ENCODE results near the gene C9orf50.
"Not testable (repeated sequence)": the region's sequence is repeated elsewhere in the genome, so short reads cannot be mapped to it uniquely, and the experiment has no call there.

C9orf50 gene, protein sequence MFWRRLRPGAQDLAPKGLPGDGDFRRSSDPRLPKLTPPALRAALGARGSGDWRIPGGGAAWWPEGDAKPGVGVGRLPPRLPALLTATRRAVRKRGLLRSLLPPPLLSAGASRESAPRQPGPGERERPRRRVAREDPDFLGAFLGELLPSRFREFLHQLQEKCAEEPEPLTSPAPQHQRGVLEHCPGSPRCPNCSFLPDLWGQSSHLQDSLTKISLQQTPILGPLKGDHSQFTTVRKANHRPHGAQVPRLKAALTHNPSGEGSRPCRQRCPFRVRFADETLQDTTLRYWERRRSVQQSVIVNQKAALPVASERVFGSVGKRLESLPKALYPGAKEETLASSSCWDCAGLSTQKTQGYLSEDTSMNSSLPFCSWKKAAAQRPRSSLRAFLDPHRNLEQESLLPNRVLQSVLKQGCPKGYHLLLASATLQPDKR

DNA sequence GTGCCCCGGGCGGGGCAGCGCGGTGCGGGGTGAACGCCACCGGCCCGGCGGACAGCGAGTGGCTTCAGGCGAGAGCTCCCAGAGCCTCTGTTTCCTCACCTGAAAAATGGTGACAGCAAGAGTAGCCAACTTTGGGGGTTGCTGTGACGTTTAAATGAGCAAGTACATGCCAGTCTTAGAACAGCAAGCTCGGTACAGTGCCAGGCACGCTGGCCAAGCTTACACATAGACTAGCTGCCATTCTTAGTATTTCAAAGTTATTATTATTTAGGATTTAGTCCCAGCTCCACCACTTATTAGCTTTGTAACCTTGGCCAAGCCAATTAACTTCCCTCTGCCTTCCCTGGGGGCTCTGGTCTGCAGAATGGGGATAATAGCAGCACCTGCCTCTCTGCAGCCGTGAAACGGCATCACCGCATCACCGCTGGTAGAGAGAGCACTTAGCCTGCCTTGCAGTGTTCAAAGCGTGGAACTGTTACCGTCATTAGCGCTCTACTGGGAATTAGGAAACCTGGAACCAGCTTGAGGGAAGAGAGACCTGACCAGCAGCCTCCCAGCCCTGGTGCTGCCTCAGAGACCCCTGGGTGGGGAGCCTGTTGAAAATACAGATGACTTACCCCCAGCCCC, at the start of gene C9orf50:
TSS of gene C9orf50 (minus strand) at position 433 of the 627 bp plus-strand sequence. CDS start 527 bp downstream, outside the sequence.
- in situ Hi-C loops (cut with MboI; ENCODE audit: low pct_unique_long_range_greater_than_20kb, low sequenced_read_pairs), result no loop called here
- DNase-seq, result no peak

DNA sequence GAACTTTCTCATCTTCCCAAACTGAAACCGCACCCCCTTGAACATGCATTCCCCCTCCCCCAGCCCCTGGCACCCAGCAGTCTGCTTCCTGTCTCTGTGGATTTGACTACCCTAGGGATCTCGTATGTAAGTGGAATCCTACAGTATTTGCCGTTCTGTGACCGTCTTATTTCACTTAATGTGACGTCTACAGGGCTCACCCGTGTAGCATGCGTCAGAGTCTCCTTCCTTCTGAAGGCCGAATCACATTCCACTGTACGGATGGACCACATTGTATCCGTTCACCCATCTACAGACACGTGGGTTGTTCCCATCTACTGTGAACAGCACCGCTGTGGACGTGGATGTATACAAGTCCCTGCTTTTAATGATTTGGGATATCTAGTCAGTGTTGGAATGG, 49.0 kb upstream of the C9orf50 start:
- in situ Hi-C loops (cut with MboI; ENCODE audit: low pct_unique_long_range_greater_than_20kb, low sequenced_read_pairs), result no loop called here
- DNase-seq, result no peak

DNA sequence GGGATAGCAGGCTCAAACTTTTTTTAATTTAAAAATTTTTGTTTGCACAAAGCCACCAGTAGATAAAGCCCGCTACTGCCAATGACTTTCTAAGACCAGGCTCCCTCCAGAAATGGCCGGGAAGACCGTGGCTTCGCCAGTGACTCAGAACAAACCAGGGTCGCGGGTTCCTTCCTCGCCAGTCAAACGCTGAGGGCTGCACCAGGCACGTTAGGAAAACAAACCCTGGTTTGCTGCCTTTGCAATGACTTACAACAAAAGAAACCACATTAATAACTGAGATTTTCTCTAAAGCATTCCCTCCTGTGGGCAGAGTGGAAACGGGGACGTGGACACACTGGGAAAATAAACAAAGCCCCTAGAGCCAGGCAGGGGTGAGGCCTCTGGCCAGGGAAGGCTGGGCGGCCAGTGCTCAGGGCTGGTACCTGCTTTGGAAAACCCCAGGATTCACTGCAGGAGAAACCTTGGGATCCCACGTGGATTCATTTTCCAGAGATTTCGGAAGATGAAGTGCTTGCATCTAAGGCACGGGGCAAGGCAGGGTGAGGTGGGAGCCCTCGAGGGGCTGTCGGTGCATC, 48.3 kb upstream of the C9orf50 start:
- in situ Hi-C loops (cut with MboI; ENCODE audit: low pct_unique_long_range_greater_than_20kb, low sequenced_read_pairs), result no loop called here
- DNase-seq, result no peak

DNA sequence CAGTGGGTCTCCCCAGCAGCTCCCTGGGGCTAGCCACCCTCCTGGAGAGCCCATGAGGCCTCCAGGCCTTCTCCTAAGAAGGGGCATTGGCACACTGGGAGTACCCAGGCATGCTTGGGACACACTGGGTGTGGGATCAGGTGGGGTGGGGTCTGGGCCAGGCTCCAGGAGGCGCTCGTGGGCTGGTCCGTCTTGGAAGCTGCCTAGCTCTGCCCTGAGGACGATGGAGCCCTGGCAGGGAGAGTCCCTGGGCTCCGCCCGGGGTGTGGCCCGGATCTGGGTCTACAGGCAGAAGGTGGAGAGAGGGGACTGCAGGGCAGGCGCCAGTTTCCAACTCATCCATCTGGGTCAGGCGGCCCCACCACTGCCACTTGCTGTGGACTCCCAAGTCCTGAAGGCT, 46.9 kb upstream of the C9orf50 start:
- in situ Hi-C loops (cut with MboI; ENCODE audit: low pct_unique_long_range_greater_than_20kb, low sequenced_read_pairs), result no loop called here
- no peak for DNase-seq

DNA sequence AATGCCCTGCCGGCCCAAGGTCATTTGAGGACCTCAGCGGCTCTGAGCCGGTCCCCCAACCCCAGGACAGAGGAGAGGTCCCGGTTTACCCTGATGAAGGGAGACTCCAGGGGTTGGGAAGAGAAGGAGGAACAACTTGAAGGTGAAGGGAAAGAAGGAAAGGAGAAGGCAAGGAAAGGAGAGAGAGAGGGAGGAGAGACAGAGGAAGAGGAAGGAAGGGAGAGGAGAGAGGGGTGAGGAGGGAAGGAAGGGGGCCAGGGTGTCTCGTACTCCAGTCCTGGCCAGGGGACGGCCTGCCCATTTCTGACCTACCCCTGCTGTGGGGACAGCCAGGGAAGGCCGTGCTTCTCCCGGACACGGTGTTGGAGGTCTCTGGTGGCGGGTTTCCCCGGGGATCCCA, 46.5 kb upstream of the C9orf50 start:
- in situ Hi-C loops (cut with MboI; ENCODE audit: low pct_unique_long_range_greater_than_20kb, low sequenced_read_pairs), result no loop called here
- DNase-seq, result no peak

DNA sequence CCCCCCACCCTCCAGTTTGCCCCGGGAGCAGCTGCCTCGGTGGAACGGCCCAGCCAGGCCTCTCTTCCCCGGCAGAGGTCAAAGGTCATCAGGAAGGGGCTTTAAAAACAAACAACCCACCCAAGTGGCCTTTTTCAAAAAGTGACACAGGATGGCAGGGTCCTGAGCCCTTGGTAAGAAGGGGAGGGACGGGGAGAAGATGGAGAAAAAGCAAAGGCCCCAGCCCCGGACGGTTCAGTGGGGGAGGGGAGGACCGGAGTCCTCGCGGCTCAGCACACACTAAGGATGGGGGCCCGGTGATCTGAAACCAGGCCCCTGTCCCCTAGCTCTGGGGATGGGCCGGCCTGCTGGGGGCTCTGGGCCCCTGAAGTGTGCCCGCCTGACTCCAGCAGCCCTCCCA, 45.7 kb upstream of the C9orf50 start:
- no peak for DNase-seq
- in situ Hi-C loops (cut with MboI; ENCODE audit: low pct_unique_long_range_greater_than_20kb, low sequenced_read_pairs), result no loop called here

DNA sequence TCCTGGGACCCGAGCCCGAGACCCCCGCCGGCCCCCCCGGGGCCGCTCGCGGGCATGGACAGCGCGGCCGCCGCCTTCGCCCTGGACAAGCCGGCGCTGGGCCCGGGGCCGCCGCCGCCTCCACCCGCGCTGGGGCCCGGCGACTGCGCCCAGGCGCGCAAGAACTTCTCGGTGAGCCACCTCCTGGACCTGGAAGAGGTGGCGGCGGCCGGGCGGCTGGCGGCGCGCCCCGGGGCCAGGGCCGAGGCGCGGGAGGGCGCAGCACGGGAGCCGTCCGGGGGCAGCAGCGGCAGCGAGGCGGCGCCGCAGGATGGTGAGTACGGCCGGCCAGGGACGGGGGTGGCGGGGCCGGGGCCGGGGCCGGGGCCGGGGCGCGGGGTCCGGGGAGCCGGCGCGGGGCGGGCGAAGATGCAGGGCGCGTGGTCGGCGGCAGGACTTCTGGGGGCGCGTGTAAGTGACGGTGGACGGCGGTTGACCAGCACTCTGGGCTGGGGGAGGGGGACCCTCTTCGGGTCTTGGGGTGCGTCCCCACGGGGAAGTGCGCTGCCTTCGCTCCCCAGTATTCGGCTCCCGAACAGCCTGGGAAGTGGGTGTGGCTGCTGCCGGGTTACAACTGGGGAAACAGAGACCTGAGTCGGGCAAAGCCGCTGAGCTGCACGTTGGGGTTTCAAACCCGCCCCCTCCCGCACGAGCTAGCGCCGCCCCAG, 45.1 kb upstream of the C9orf50 start:
- no peak for DNase-seq
- in situ Hi-C loops (cut with MboI; ENCODE audit: low pct_unique_long_range_greater_than_20kb, low sequenced_read_pairs), result no loop called here

DNA sequence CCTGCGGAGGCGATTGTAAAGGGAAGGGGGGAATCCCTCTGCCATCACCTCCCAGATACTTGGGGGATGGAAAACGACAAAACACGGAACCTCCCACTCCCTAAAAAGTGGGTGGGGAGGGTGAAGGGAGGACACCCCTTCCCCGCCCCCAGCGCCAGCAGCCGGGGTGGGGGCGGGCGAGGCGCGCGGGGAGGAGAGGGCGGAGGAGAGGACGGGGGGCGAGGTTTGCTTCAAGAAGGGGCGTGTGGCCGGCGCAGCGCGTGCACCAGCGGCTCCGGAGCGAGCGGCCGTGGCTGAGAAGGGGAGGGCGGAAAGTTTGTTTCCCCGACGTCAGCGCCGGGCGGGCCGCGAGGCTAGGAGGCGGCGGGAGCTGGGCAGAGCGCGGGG, 44.5 kb upstream of the C9orf50 start, which contains the start of gene PRRX2:
TSS of gene PRRX2 (plus strand) at position 259 of the 387 bp plus-strand sequence. CDS start 221 bp downstream, outside the sequence.
- in situ Hi-C loops (cut with MboI; ENCODE audit: low pct_unique_long_range_greater_than_20kb, low sequenced_read_pairs), result no loop called here

DNA sequence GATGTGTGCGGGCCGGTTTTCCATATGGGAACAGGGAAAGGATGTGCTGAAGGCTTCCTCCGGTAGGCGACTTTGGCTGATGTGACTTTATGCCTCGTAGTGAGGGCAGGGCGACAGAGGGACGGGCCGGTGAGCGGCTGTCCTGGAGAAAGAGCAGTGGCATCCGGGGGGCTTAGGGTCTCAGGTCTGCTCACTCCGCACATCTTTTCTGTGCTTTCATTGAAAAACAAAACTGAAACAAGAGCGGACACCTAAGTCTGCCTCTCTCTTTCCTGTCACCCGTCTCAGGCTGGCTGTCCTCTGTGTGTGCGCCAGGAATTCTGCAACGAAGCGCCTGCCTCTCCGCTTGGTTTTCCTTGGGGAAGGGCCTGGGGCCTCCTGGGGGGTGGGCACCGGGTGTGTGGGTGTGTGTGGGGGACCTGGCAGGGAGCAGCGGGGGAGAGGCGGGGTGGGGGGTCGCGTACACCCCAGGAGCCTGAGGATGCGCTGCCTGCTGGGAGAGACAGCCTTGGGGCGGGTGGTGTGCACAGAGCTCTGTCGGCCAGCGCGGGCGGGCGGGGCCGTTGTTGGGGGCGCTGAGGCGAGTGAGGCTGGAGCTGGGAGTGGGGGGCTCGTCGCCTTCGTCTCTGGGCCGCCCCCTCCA, 44.0 kb upstream of the C9orf50 start:
- in situ Hi-C loops (cut with MboI; ENCODE audit: low pct_unique_long_range_greater_than_20kb, low sequenced_read_pairs), result no loop called here

More for the DNA sequence above, 44.5 kb upstream of the C9orf50 start, which contains the start of gene PRRX2:
- no peak for DNase-seq

DNA sequence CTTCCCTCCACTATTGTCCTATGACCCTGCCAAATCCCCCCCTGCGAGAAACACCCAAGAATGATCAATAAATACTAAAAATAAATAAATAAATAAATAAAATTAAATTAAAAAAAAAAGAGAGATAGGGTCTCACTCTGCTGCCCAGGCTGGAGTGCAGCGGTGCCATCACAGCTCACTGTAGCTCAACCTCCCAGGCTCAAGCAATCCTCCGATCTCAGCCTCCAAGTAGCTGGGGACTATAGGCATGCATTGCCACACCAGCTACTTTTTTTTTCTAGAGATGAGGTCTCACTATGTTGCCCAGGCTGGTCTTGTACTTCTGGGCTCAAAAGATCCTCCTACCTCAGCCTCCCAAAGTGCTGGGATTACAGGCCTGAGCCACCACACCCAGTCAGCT, 41.3 kb upstream of the C9orf50 start:
- in situ Hi-C loops (cut with MboI; ENCODE audit: low pct_unique_long_range_greater_than_20kb, low sequenced_read_pairs); DNase-seq: not testable (repeated sequence)

More for the DNA sequence above, 44.0 kb upstream of the C9orf50 start:
- no peak for DNase-seq

DNA sequence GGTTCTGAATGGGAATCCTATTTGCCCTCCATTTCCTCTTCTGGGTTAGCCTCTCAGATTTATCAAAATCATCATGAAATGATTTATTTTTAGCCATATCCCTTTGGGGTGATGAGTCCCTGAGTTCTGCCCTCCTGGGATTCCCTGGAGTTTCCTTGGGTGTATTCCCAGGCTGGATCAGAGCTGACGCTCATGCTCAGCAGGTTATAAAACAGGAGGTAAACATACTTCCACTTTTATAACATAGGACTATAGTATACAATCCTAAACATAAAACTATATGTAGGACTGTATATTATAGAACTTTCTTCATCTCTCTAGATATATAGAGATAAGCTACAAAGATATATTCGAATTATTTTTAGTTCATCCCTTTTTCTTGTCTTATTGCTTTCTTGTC, 40.1 kb upstream of the C9orf50 start:
- DNase-seq, result no peak
- in situ Hi-C loops (cut with MboI; ENCODE audit: low pct_unique_long_range_greater_than_20kb, low sequenced_read_pairs), result no loop called here

DNA sequence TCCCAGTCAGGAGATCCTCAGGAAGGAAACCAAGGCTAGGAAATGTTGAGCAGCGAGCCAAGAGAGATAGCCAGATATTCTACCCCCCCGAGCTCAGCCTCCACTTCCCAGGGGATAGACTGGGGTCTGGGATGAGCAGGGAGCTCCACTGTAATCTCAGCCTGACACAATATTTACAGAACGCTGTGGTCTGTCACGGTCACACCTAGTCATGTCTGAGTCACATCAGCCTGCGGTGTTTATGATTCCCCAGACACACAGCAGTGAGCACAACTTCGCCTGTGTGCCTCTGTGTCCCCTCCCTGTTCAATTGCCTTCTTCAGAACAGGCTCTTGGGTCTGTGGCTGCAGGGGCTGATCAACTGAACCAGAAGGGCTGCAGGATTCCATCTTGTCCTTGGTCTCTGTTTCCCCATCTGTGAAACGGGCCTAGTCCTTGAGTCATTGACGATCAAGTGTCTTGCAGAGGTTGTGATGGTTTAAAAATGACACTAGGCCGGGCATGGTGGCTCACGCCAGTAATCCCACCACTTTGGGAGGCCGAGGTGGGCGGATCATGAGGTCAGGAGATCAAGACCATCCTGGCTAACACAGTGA, 36.0 kb upstream of the C9orf50 start:
- no peak for DNase-seq
- in situ Hi-C loops (cut with MboI; ENCODE audit: low pct_unique_long_range_greater_than_20kb, low sequenced_read_pairs), result no loop called here

DNA sequence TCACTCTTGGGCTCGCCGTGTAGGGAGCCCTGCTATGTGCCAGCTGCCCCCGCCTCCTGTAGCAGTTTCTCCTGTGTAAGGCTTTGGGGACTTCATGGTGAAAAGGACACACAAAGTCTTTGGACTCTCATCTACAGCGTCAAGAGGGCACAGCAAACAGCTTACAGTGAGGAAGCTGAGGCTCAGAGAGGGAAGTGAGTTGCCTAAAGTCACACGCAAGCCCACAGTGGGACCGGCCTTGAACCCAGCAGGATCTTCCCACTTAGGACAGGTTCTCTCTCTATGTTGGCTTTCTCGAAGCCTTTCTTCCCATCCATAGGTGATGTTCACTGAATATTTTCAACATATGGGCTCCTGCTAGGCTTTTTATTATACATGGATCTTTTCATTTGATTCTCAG, 34.8 kb upstream of the C9orf50 start:
- no peak for DNase-seq
- in situ Hi-C loops (cut with MboI; ENCODE audit: low pct_unique_long_range_greater_than_20kb, low sequenced_read_pairs), result no loop called here

DNA sequence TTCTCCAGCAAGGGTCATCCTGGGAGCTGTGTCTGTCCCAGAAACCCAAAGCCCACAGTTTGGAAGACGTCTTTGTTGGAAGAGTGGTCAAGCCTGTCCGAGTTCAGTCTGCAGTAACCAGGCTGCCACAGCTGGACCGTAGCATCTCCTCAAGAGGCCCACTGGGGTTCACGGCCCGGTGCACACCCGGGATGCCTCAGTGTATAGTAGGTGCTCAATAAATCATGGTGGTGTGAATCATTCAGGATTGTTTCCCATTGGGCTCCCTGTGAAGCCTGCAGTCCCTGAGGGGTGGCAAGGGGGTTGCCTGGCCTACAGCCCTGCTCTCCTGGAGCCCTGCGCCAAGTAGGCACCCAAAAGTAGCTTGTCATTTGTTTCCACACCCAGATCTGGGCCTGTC, 34.3 kb upstream of the C9orf50 start:
- no peak for DNase-seq
- in situ Hi-C loops (cut with MboI; ENCODE audit: low pct_unique_long_range_greater_than_20kb, low sequenced_read_pairs), result no loop called here

DNA sequence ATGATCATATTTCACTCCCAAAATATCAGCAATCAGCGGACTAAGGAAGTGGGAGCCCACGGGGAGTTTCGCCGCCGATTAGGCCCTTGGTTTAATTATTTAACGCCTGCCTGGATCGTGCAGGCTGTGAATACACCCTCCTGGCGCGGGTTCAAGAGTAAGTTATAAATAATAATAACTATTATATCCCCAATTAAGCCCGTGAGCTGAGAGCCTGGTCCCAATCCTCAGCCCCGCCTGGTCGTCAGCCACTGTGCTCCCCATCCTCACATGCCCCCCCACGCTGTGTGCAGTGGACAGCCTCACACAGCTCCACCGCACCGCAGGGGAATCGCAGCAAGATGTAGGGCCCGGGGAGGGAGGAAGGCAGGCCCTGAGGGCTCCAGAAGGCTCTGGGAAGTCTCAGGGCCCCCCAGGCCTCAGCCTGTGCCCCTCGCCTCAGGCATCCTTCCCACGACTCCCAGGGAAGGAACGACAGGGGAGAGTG, 33.7 kb upstream of the C9orf50 start:
- in situ Hi-C loops (cut with MboI; ENCODE audit: low pct_unique_long_range_greater_than_20kb, low sequenced_read_pairs), result no loop called here

DNA sequence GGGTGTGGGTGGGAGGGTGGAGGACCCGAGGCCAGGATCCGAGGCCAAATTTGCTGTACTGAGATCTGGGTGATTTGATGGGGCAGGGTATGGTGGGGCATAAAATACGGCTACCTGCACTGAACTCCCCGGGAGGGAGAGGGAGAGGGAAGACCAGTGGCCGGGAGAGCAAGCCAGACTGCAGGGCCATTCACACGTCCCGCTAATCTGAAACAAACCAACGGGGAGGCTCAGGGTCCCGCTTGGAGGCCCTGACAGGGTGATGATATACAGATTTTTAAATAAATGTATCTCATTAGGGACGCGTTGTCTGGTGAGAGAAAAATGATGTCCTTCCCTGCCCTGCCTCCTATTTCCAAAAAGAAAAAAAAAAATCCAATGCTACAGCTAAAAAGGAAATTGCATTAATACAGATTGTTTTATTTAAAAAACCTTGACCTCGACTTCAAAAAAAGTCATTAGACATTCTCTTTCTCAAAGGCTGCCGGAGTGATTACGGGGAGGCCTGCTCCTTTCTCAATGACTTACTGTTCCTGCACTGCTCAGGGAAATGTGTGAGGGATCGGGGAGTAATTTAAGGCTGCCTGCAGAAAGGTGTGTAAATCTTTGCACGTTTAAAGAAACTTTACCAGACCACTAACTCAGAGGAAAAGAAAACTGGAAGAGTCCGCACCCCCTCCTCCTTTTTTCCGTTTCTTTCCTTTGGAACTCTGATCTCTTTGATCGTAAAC, 33.1 kb upstream of the C9orf50 start:
- in situ Hi-C loops (cut with MboI; ENCODE audit: low pct_unique_long_range_greater_than_20kb, low sequenced_read_pairs), result no loop called here
- DNase-seq, result no peak

More for the DNA sequence above, 33.7 kb upstream of the C9orf50 start:
- DNase-seq, result no peak

DNA sequence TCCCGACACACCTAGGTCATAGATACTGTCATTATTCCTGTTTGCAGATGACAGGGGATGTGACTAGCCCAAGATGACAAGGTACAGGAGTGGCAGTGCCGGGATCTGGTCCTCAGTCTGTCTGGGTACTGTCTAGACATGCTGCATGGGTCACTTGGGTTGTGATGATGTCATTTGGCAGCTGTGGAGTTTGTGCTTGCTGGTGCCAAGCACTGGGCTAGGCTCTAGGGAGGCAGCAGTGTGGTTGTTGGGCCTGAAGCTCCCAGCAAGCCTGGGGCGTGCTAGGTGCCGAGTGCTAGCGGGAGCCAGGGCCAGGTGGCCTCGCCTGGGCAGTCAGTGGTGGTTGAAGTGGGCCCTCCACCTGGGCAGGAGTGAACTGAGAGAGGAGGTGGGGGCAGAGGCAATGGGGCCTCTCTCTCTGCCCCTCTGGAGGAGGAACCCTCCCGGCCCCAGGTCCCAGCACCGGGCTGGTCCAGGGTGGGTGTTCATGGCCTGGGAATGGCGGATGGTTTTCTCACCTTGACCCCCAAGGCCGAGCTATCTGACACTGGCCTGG, 29.9 kb upstream of the C9orf50 start:
- no peak for DNase-seq
- in situ Hi-C loops (cut with MboI; ENCODE audit: low pct_unique_long_range_greater_than_20kb, low sequenced_read_pairs), result no loop called here

Measured in KBM-7 (cell line).